Measurements from ENCODE around the gene SLC7A6.
A peak's percentile ranks its signal among the peaks of the same experiment; 100 is the strongest.

Gene SLC7A6

DNA sequence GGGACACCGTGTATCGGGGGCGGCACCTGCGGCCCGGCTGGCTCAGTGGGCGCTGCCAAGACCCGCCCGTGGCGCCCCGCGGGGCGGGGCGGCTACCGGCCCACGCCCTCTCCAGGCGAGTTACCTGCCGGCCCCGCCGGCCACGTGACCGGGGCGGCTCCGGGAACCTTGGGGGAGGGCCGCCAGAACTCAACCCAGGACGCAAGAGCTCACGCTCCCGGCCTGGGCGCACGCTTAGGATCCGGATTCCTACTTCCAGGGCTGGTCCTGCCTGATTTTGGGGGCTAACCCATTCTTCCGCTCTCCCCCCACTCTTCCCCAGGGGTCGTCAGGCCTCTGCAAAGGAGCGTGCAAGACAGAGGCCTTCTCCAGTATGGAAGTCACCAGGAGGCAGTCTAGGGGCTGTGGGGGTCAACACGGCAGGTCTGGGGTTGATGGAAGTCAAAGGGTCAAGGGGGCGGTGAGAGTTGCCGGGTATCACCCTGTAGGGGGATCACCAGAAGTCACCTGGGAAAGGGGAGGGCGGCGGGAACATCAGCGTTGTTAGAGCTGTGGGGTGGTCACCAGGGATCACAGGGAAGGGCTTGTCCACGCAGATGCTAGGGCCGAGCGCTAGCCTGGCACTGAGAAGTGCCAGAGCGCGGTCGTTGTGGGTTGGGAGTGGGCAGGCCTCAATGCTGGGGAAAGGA lies 28.0 kb upstream of the SLC7A6 start:
- Histone ChIP-seq H3K4me1 (ENCODE audit: control insufficient read depth in 1 of 2, insufficient read depth in 2 of 2, low read length in 2 of 2) (peaks cover 7 to 28% of the 10 kb centered on the region in 2 donors), H3K27ac (ENCODE audit: low read length) (peak overlapping the region; percentile 75), H3K9me3 (ENCODE audit: control insufficient read depth in 1 of 2, low read length in 2 of 2) (no peaks in the 10 kb centered on the region), H3K4me3 (ENCODE audit: low read depth in 1 of 2, low read length in 2 of 2) (peak overlapping the region; percentile 35 to 68), H3K27me3 (ENCODE audit: low read depth, low read length) (no peaks in the 10 kb centered on the region), H3K36me3 (ENCODE audit: control insufficient read depth in 1 of 2, insufficient read depth in 2 of 2, low read length in 2 of 2) (no peaks in the 10 kb centered on the region)

DNA sequence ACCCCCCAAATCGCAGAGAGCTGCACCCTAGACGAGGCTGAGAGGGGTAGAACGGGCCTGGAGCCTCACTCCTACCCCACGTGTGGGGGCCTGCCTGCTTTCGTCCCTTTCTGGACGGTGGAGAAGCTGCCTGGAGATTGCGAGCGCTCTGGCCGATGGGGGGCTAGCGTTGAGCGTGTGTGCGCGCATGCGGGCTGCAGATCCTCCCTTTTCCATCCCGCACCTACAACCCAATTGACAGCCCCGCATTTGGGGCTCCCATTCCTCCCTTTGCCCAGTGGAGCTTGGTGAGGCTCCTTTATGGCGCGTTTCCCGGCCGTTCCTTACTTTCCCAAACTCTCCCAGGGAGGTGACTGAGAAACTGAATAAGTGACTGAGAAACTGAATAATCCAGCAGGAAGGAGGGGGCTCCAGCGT lies 27.5 kb upstream of the SLC7A6 start:
- H3K27ac ChIP-seq (ENCODE audit: low read length), result peak overlapping the region; percentile 75
- peaks cover 7 to 28% of the 10 kb centered on the region in 2 donors for H3K4me1 ChIP-seq (ENCODE audit: control insufficient read depth in 1 of 2, insufficient read depth in 2 of 2, low read length in 2 of 2)
- H3K27me3 ChIP-seq (ENCODE audit: low read depth, low read length), result no peaks in the 10 kb centered on the region

DNA sequence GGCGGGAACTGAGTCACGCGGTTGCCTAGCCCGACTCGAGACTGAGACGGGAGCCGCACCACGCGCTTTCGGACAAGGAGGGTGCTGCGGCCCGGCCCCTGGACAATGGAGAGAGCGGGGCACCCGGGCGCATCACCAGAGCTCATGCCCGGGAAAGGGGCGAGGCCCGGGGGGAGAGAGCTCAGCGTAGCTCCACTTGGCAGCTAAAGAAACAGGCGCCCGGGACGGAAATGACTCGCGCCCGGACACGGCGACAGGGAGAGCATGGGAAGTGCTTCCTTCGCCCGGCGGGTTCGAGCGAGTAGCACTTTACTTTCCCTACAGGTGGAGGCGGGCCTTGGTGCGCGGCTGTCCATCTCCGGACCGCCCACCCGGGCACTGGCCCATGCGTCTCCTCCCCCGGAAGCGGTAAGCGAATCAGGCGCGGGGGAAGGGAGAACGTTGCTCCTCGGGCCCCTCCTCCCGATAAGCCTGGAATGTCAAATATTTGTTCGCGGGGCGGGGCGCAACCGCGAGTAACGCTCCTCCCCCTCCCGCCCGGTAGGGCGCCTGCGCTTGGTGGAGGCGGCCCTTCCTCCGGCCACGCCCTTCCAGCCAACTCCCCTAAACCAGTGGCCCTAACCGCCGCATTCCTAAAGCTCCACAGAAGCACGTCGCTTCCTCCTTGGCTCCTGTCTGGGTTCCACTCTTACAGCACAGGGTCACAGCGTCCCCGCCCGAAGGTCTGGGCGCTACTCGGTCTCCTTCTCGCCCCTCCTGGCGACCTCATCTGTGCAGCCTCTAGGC lies 26.9 kb upstream of the SLC7A6 start:
- peaks cover 7 to 28% of the 10 kb centered on the region in 2 donors for H3K4me1 ChIP-seq (ENCODE audit: control insufficient read depth in 1 of 2, insufficient read depth in 2 of 2, low read length in 2 of 2)
- H3K27me3 ChIP-seq (ENCODE audit: low read depth, low read length), result no peaks in the 10 kb centered on the region
- peak overlapping the region; percentile 75 for H3K27ac ChIP-seq (ENCODE audit: low read length)

More for the DNA sequence above, 27.5 kb upstream of the SLC7A6 start:
- H3K9me3 ChIP-seq (ENCODE audit: control insufficient read depth in 1 of 2, low read length in 2 of 2), result no peaks in the 10 kb centered on the region
- H3K4me3 ChIP-seq (ENCODE audit: low read depth in 1 of 2, low read length in 2 of 2), result peak overlapping the region; percentile 35 to 68
- no peaks in the 10 kb centered on the region for H3K36me3 ChIP-seq (ENCODE audit: control insufficient read depth in 1 of 2, insufficient read depth in 2 of 2, low read length in 2 of 2)

DNA sequence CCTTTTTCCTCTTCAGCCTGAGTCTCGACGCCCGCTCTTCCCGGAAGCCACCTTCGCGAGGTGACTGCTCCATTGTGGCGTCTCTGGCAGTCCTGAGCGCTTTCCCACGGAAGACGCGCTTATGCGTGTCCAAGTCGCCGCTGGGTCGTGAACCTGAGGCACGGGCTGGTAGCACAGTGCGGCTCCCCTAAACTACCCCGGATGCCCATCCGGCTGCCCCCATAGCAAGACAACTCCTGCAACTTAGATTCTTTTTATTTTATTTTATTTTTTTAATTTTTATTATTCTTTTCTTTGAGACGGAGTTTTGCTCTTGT lies 26.3 kb upstream of the SLC7A6 start:
- peak overlapping the region; percentile 35 to 68 for H3K4me3 ChIP-seq (ENCODE audit: low read depth in 1 of 2, low read length in 2 of 2)
- H3K36me3 ChIP-seq (ENCODE audit: control insufficient read depth in 1 of 2, insufficient read depth in 2 of 2, low read length in 2 of 2), result no peaks in the 10 kb centered on the region
- H3K27ac ChIP-seq (ENCODE audit: low read length), result peak overlapping the region; percentile 42
- H3K27me3 ChIP-seq (ENCODE audit: low read depth, low read length), result no peaks in the 10 kb centered on the region
- no peaks in the 10 kb centered on the region for H3K9me3 ChIP-seq (ENCODE audit: control insufficient read depth in 1 of 2, low read length in 2 of 2)
- peaks cover 7 to 28% of the 10 kb centered on the region in 2 donors for H3K4me1 ChIP-seq (ENCODE audit: control insufficient read depth in 1 of 2, insufficient read depth in 2 of 2, low read length in 2 of 2)

More for the DNA sequence above, 26.9 kb upstream of the SLC7A6 start:
- no peaks in the 10 kb centered on the region for H3K36me3 ChIP-seq (ENCODE audit: control insufficient read depth in 1 of 2, insufficient read depth in 2 of 2, low read length in 2 of 2)
- H3K9me3 ChIP-seq (ENCODE audit: control insufficient read depth in 1 of 2, low read length in 2 of 2), result no peaks in the 10 kb centered on the region
- peak overlapping the region; percentile 35 to 68 for H3K4me3 ChIP-seq (ENCODE audit: low read depth in 1 of 2, low read length in 2 of 2)

DNA sequence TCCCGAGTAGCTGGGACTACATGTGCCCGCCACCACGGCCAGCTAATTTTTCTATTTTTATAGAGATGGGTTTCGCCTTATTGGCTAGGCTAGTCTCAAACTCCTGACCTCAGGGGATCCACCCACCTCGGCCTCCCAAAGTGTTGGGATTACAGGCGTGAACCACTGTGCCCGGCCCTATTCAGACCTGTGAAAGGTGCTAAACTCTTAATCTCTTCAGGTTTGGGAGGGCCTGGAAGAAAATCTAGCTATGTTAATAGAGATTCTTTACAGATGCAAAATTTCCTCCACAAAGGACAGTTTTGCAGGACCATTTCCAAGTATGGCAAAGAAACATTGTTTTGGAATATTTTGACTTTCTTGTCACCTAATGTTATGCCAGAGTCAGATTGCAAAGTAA lies 22.2 kb upstream of the SLC7A6 start:
- Histone ChIP-seq H3K9me3 (ENCODE audit: control insufficient read depth in 1 of 2, low read length in 2 of 2) (no peaks in the 10 kb centered on the region), H3K27me3 (ENCODE audit: low read depth, low read length) (no peaks in the 10 kb centered on the region), H3K4me3 (ENCODE audit: low read depth in 1 of 2, low read length in 2 of 2) (no peak overlapping the region), H3K27ac (ENCODE audit: low read length) (no peak overlapping the region), H3K36me3 (ENCODE audit: control insufficient read depth in 1 of 2, insufficient read depth in 2 of 2, low read length in 2 of 2) (no peaks in the 10 kb centered on the region), H3K4me1 (ENCODE audit: control insufficient read depth in 1 of 2, insufficient read depth in 2 of 2, low read length in 2 of 2) (peaks cover 15 to 37% of the 10 kb centered on the region in 2 donors)

DNA sequence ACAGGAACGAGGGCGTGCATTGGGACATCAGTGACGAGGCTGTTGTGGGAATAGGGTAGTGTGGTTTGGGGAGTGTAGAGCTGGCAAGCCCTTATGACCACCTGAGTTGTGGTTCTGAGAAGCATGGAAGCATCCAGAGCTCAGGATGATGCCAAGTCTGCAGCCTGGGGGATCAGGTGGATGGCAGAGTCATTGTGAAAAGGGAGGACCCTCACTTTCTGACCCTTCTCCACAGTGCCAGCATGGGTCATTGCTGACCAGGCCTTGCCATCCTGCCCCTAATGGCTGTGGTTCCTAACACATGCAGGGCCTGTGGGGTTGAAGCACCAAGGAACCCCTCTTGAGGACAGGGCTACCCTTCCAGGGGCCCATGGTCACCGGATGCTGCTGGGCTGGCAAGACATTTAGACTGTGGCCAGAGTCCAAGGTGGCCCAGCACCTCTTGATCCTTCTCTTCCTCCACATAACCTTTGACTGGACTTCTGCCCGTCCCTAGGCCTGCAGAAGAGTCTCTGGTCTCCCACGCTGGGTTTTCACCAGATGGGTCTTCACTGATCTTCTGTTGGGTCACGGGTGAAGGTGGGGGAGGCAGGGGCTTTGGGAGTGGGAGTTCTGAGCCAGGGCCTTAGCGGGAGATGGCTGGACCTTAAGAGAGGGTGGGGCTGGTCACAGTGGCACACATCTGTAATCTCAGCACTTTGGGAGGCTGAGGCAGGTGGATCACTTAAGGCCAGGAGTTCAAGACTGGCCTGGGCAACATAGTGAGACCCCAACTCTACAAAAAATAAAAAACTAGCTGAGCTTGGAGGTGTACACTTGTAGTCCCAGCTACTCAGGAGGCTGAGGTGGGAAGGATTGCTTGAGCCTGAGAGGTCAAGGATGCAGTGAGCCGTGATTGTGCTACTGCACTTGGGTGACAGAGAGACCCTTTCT lies 21.1 kb upstream of the SLC7A6 start:
- Histone ChIP-seq H3K4me1 (ENCODE audit: control insufficient read depth in 1 of 2, insufficient read depth in 2 of 2, low read length in 2 of 2) (peaks cover 15 to 42% of the 10 kb centered on the region in 2 donors), H3K27me3 (ENCODE audit: low read depth, low read length) (no peaks in the 10 kb centered on the region), H3K36me3 (ENCODE audit: control insufficient read depth in 1 of 2, insufficient read depth in 2 of 2, low read length in 2 of 2) (no peaks in the 10 kb centered on the region), H3K9me3 (ENCODE audit: control insufficient read depth in 1 of 2, low read length in 2 of 2) (no peaks in the 10 kb centered on the region), H3K4me3 (ENCODE audit: low read depth in 1 of 2, low read length in 2 of 2) (no peak overlapping the region), H3K27ac (ENCODE audit: low read length) (no peak overlapping the region)

DNA sequence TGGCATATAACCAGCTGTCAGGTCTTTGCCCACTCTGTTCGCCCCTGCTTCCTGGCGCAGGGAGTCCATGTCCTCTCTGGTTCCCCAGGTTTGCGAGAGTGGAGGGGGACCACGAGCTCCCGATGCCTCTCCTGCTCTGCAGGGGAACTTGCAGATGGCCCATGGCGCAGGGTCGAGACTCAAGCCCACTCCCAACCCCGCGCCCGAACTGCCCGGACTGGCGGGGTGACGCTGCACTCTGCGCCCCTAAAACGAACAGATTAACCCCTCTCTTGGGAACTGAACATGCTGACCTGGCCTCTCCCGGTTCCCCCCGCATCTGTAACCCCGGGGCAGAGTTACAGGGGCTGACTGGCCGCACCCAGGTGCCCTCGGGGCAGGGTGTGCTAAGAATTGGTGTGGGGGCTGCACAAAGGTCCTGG lies 19.8 kb upstream of the SLC7A6 start:
- Histone ChIP-seq H3K4me1 (ENCODE audit: control insufficient read depth in 1 of 2, insufficient read depth in 2 of 2, low read length in 2 of 2) (peaks cover 15 to 37% of the 10 kb centered on the region in 2 donors), H3K4me3 (ENCODE audit: low read depth in 1 of 2, low read length in 2 of 2) (peak overlapping the region; percentile 83 to 92), H3K9me3 (ENCODE audit: control insufficient read depth in 1 of 2, low read length in 2 of 2) (no peaks in the 10 kb centered on the region), H3K27me3 (ENCODE audit: low read depth, low read length) (no peaks in the 10 kb centered on the region), H3K27ac (ENCODE audit: low read length) (no peak overlapping the region), H3K36me3 (ENCODE audit: control insufficient read depth in 1 of 2, insufficient read depth in 2 of 2, low read length in 2 of 2) (peaks cover 0 to 6% of the 10 kb centered on the region in 2 donors)

DNA sequence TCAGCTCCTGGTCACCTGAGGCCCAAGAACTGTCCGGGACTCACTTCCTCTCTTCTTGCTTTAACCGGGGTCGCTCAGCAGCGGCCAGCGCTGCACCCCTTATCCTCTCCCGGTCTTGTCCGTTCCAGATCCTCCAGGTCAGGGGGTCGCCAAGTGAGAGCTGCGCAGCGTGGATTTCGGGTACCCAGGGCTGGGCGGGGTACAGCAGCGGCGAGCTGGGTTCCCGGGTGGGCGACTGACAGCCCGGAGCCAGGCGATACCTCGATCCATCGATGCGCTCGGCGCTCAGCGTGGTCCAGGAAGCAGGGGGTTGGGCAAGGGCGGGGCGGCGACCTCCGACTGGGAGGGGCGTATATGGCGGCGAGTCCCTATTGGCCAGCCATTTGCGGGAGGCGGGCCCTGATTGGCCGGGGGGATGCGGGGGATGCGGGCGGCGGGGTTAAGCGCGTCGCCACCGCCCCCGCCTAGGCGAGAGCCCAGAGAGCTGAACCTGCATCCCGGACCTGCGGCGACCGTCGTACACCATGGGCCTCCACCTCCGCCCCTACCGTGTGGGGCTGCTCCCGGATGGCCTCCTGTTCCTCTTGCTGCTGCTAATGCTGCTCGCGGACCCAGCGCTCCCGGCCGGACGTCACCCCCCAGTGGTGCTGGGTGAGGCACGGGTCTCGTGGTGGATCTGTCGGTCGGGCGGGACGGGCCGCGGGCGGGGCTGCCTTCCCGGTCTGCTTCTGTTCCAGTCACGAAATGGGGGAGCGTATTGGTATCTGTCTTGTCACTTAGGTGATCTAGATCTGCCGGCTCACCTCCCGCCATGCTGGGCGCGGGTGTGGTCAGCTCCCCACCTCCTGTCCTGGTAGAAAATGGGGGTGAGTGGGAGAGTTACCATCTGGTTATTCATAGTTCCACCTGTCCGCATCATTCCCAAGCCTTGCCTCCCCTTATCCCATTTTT lies 19.1 kb upstream of the SLC7A6 start, which contains the start of gene PLA2G15:
TSS of gene PLA2G15 (plus strand) at position 471 of the 951 bp plus-strand sequence. CDS start at position 525, 54 bp downstream.
- Histone ChIP-seq H3K4me1 (ENCODE audit: control insufficient read depth in 1 of 2, insufficient read depth in 2 of 2, low read length in 2 of 2) (peaks cover 15 to 30% of the 10 kb centered on the region in 2 donors), H3K9me3 (ENCODE audit: control insufficient read depth in 1 of 2, low read length in 2 of 2) (no peaks in the 10 kb centered on the region), H3K27me3 (ENCODE audit: low read depth, low read length) (no peaks in the 10 kb centered on the region), H3K27ac (ENCODE audit: low read length) (peak within 1 kb of the TSS; percentile 39), H3K36me3 (ENCODE audit: control insufficient read depth in 1 of 2, insufficient read depth in 2 of 2, low read length in 2 of 2) (peaks cover 0 to 6% of the 10 kb centered on the region in 2 donors), H3K4me3 (ENCODE audit: low read depth in 1 of 2, low read length in 2 of 2) (peak within 1 kb of the TSS; percentile 83 to 92)

DNA sequence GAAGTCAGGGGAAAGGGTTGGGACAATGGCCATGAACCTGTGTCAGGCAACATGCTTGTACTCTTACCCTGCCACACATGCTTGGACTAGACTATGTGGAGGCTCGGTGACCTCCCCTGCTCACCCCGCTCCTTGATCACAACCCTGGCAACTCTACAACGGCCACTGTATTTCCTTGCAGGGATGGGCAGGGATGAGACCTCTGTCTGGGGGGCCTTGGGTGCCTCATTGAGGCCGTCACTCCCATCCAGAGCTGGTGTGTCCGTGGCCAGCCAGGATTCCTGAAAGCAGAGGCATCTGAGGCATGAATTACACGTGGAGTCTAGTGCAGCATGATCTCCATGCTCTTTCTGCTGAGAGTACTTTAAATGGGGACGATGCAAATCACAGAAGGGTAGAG lies 18.2 kb upstream of the SLC7A6 start:
- H3K36me3 ChIP-seq (ENCODE audit: control insufficient read depth in 1 of 2, insufficient read depth in 2 of 2, low read length in 2 of 2), result peaks cover 4 to 12% of the 10 kb centered on the region in 2 donors
- peaks cover 15 to 30% of the 10 kb centered on the region in 2 donors for H3K4me1 ChIP-seq (ENCODE audit: control insufficient read depth in 1 of 2, insufficient read depth in 2 of 2, low read length in 2 of 2)
- H3K9me3 ChIP-seq (ENCODE audit: control insufficient read depth in 1 of 2, low read length in 2 of 2), result no peaks in the 10 kb centered on the region
- peak overlapping the region; percentile 83 to 92 for H3K4me3 ChIP-seq (ENCODE audit: low read depth in 1 of 2, low read length in 2 of 2)
- H3K27ac ChIP-seq (ENCODE audit: low read length), result no peak overlapping the region
- no peaks in the 10 kb centered on the region for H3K27me3 ChIP-seq (ENCODE audit: low read depth, low read length)

DNA sequence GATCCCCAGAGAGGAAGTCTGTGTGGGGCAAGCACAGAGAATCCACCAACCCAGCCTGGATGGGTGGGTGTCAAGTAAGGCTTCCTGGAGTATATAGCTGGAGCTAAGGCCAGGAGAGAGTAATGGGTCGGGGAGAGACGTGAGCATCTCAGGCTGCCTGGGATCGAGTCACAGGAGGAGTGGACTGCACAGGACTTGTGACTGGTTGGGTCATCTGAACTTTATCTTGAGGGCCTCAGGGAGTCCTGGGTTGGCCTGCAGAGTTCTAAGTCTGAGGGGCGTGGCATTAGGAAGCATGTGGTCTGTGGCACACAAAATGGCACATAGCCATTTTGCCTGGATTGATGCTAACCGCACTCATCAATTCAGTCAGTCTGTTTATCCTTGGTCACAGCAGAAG lies 17.7 kb upstream of the SLC7A6 start:
- peaks cover 15 to 30% of the 10 kb centered on the region in 2 donors for H3K4me1 ChIP-seq (ENCODE audit: control insufficient read depth in 1 of 2, insufficient read depth in 2 of 2, low read length in 2 of 2)
- peaks cover 4 to 12% of the 10 kb centered on the region in 2 donors for H3K36me3 ChIP-seq (ENCODE audit: control insufficient read depth in 1 of 2, insufficient read depth in 2 of 2, low read length in 2 of 2)
- H3K4me3 ChIP-seq (ENCODE audit: low read depth in 1 of 2, low read length in 2 of 2), result peak overlapping the region in 1 of 2 donors; percentile 92
- H3K27ac ChIP-seq (ENCODE audit: low read length), result no peak overlapping the region
- no peaks in the 10 kb centered on the region for H3K27me3 ChIP-seq (ENCODE audit: low read depth, low read length)
- no peaks in the 10 kb centered on the region for H3K9me3 ChIP-seq (ENCODE audit: control insufficient read depth in 1 of 2, low read length in 2 of 2)

Measured in muscle layer of duodenum (tissue), 2 donors.